Liver (tissue), 9 donors: ENCODE measurements around the gene SOSTDC1. TPM values are rescaled to one million over a fixed set of nuclear protein-coding genes. Genes with fewer than 3 reads are reported as not detected.

ENCODE experiments used
- DNase-seq: peaks from one replicate; pipeline ENCODE4 v3.0.0-alpha.2; 2017; ENCODE audit warnings: low spot score
- H3K27ac ChIP-seq, 2 donors: one replicate each; pipeline ENCODE4 v1.7.0; 2013; ENCODE audit warnings: inconsistent platforms in 2 of 2, low read length in 2 of 2, control low read depth in 1 of 2, low read depth in 1 of 2, mild to moderate bottlenecking in 1 of 2
- H3K27me3 ChIP-seq, 4 donors: one replicate each; pipeline versions ENCODE4 v1.6.1 to v1.7.0; 2013; ENCODE audit warnings: low read length in 3 of 4, inconsistent platforms in 1 of 4, mild to moderate bottlenecking in 1 of 4, moderate library complexity in 1 of 4; ENCODE audit not compliant: control insufficient read depth in 4 of 4, insufficient read depth in 4 of 4
- H3K36me3 ChIP-seq, 4 donors: one replicate each; pipeline versions ENCODE4 v1.6.1 to v1.7.0; 2013; ENCODE audit warnings: low read length in 3 of 4, mild to moderate bottlenecking in 3 of 4, low read depth in 1 of 4, moderate library complexity in 1 of 4; ENCODE audit not compliant: control insufficient read depth in 4 of 4, insufficient read depth in 3 of 4
- H3K4me1 ChIP-seq, 4 donors: one replicate each; pipeline versions ENCODE4 v1.6.1 to v1.7.0; 2013; ENCODE audit warnings: low read length in 3 of 4, mild to moderate bottlenecking in 3 of 4, moderate library complexity in 1 of 4; ENCODE audit not compliant: control insufficient read depth in 4 of 4, insufficient read depth in 4 of 4
- H3K4me3 ChIP-seq, 3 donors: one replicate each; pipeline versions ENCODE4 v1.6.1 to v1.7.0; 2013; ENCODE audit warnings: low read length in 3 of 3, control low read depth in 1 of 3, low read depth in 1 of 3, mild to moderate bottlenecking in 1 of 3
- H3K9ac ChIP-seq, 2 donors: one replicate each; pipeline ENCODE4 v1.7.0; 2013; ENCODE audit warnings: low read length in 2 of 2, mild to moderate bottlenecking in 2 of 2, moderate library complexity in 2 of 2, control low read depth in 1 of 2, low read depth in 1 of 2
- H3K9me3 ChIP-seq, 4 donors: one replicate each; pipeline versions ENCODE4 v1.6.1 to v1.7.0; 2013; ENCODE audit warnings: low read length in 3 of 4; ENCODE audit not compliant: control insufficient read depth in 4 of 4
- ATF3 ChIP-seq: IDR thresholded peaks from 2 replicates; pipeline ENCODE4 v1.6.1; 2016; ENCODE audit warnings: antibody characterized with exemption
- EGR1 ChIP-seq, 2 donors: IDR thresholded peaks; 2 replicates each; pipeline ENCODE4 v1.6.1; 2016 to 2018; ENCODE audit warnings: antibody characterized with exemption in 2 of 2, low read depth in 2 of 2
- FOXA1 ChIP-seq: IDR thresholded peaks from 2 replicates; pipeline ENCODE4 v1.6.1; 2016; ENCODE audit warnings: antibody characterized with exemption
- FOXA2 ChIP-seq: IDR thresholded peaks from 2 replicates; pipeline ENCODE4 v1.6.1; 2016; ENCODE audit warnings: antibody characterized with exemption
- HNF4A ChIP-seq, 2 donors: conservative IDR thresholded peaks; 2 replicates each; pipeline ENCODE4 v1.6.1; 2016; ENCODE audit warnings: antibody characterized with exemption in 2 of 2, mild to moderate bottlenecking in 2 of 2
- HNF4G ChIP-seq: IDR thresholded peaks from 2 replicates; pipeline ENCODE4 v1.6.1; 2016; ENCODE audit warnings: antibody characterized with exemption
- JUND ChIP-seq, 2 donors: IDR thresholded peaks; 2 replicates each; pipeline ENCODE4 v1.6.1; 2016; ENCODE audit warnings: antibody characterized with exemption in 2 of 2
- NR2F2 ChIP-seq: IDR thresholded peaks from 2 replicates; pipeline ENCODE4 v1.6.1; 2016; ENCODE audit warnings: antibody characterized with exemption
- RAD21 ChIP-seq, 2 donors: IDR thresholded peaks; 2 replicates each; pipeline ENCODE4 v1.6.1; 2016; ENCODE audit warnings: antibody characterized with exemption in 2 of 2, mild to moderate bottlenecking in 2 of 2
- RXRA ChIP-seq, 2 donors: IDR thresholded peaks; 2 replicates each; pipeline ENCODE4 v1.6.1; 2017 to 2018; ENCODE audit warnings: antibody characterized with exemption in 2 of 2, mild to moderate bottlenecking in 1 of 2
- SP1 ChIP-seq: IDR thresholded peaks from 2 replicates; pipeline ENCODE4 v1.6.1; 2018; ENCODE audit warnings: antibody characterized with exemption, mild to moderate bottlenecking
- WGBS: extraction: QIAGEN DNeasy Blood & Tissue Kit; methylation state at CpG from one replicate; pipeline ENCODE4 v1.1.7; 2013; 5-methylcytosine and 5-hydroxymethylcytosine counted together
- polyA plus RNA-seq, 2 donors: library from polyadenylated mRNA; stranded (reverse) in 1 of 2; unstranded in 1 of 2; fragments of 200-250 nt in 1 of 2; fragments of >200 nt in 1 of 2; fragmentation: Nextera tagmentation in 1 of 2; extraction: Ambion mirVana in 1 of 2; gene quantifications; one replicate each; pipeline versions ENCODE4 v1.2.1 to v1.2.3, GENCODE V29; 2013 to 2015
- total RNA-seq, 2 donors: library from RNA; depleted of rRNA; stranded (reverse); fragments of >200 nt; gene quantifications; one replicate each; pipeline ENCODE4 v1.2.3, GENCODE V29; 2014
- TF ChIP-seq, protein P1 (sequence below): IDR thresholded peaks from 2 replicates; pipeline ENCODE4 v1.6.1; 2016; ENCODE audit warnings: antibody characterized with exemption, mild to moderate bottlenecking
- TF ChIP-seq, protein P2 (sequence below): fragments of 150-350 bp; IDR thresholded peaks from 2 replicates; pipeline ENCODE4 v1.5.1; 2017; ENCODE audit warnings: improper control_type of control experiment, low read depth, low read length; ENCODE audit not compliant: missing input control
- TF ChIP-seq, protein P3 (sequence below): IDR thresholded peaks from 2 replicates; pipeline ENCODE4 v1.6.1; 2016; ENCODE audit warnings: antibody characterized with exemption
- donor health status: healthy.
- donor health status: healthy.
- donor health status: healthy.
- donor health status: healthy.
- donor health status: healthy.

Gene SOSTDC1
- total and polyA plus RNA-seq, 4 donors = 0.05 to 0.56 (median 0.08) TPM; not detected in 1

GRCh38 chr7:16463520-16463919, 2.0 kb downstream of the SOSTDC1 start (continued):
- TF ChIP-seq ATF3 = no peak
- TF ChIP-seq EGR1 (IDR thresholded peaks at IDR 0.05; ENCODE audit: low read depth in 2 of 2) = no peak

DNA sequence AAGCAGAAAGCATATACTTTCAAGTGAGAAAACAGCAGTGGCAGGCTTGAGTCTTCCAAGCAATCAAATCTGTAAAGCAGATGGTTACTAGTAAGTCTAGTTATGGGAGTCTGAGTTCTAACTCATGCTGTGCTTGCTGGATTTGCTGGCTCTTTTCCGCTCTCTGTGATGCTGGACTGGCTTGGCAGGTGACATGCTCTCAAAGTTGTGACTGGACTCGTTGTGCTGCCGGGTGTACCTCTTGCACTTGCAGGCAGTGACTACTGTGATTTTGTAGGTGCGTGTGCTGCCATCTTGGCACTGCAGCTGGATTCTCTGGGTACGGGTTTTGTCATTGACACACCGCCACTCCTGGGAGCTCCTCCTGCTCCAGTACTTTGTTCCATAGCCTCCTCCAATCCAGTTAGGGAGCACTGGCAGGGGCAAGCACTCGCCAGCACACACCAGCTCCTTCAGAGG, 3.1 kb downstream of the SOSTDC1 start:
- no peaks in the 10 kb centered on the region for H3K4me1 ChIP-seq
- H3K9ac ChIP-seq = no peak overlapping the region
- no peak overlapping the region for H3K27ac ChIP-seq
- no peaks in the 10 kb centered on the region for H3K36me3 ChIP-seq
- WGBS = 96% methylated on average over 7 of the region's 7 CpGs
- no peaks in the 10 kb centered on the region for H3K9me3 ChIP-seq
- no peak for DNase-seq
- no peak overlapping the region for H3K4me3 ChIP-seq
- TF ChIP-seq EGR1 (IDR thresholded peaks at IDR 0.05; ENCODE audit: low read depth in 2 of 2) (no peak), JUND (IDR thresholded peaks at IDR 0.05) (no peak), SP1 (no peak), FOXA2 (no peak), HNF4G (no peak), RAD21 (IDR thresholded peaks at IDR 0.05) (no peak), RXRA (IDR thresholded peaks at IDR 0.05) (no peak), FOXA1 (no peak), HNF4A (conservative IDR thresholded peaks at IDR 0.05) (no peak), NR2F2 (no peak)
- TF ChIP-seq, protein P1, sequence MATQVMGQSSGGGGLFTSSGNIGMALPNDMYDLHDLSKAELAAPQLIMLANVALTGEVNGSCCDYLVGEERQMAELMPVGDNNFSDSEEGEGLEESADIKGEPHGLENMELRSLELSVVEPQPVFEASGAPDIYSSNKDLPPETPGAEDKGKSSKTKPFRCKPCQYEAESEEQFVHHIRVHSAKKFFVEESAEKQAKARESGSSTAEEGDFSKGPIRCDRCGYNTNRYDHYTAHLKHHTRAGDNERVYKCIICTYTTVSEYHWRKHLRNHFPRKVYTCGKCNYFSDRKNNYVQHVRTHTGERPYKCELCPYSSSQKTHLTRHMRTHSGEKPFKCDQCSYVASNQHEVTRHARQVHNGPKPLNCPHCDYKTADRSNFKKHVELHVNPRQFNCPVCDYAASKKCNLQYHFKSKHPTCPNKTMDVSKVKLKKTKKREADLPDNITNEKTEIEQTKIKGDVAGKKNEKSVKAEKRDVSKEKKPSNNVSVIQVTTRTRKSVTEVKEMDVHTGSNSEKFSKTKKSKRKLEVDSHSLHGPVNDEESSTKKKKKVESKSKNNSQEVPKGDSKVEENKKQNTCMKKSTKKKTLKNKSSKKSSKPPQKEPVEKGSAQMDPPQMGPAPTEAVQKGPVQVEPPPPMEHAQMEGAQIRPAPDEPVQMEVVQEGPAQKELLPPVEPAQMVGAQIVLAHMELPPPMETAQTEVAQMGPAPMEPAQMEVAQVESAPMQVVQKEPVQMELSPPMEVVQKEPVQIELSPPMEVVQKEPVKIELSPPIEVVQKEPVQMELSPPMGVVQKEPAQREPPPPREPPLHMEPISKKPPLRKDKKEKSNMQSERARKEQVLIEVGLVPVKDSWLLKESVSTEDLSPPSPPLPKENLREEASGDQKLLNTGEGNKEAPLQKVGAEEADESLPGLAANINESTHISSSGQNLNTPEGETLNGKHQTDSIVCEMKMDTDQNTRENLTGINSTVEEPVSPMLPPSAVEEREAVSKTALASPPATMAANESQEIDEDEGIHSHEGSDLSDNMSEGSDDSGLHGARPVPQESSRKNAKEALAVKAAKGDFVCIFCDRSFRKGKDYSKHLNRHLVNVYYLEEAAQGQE = no peak
- TF ChIP-seq, protein P2, sequence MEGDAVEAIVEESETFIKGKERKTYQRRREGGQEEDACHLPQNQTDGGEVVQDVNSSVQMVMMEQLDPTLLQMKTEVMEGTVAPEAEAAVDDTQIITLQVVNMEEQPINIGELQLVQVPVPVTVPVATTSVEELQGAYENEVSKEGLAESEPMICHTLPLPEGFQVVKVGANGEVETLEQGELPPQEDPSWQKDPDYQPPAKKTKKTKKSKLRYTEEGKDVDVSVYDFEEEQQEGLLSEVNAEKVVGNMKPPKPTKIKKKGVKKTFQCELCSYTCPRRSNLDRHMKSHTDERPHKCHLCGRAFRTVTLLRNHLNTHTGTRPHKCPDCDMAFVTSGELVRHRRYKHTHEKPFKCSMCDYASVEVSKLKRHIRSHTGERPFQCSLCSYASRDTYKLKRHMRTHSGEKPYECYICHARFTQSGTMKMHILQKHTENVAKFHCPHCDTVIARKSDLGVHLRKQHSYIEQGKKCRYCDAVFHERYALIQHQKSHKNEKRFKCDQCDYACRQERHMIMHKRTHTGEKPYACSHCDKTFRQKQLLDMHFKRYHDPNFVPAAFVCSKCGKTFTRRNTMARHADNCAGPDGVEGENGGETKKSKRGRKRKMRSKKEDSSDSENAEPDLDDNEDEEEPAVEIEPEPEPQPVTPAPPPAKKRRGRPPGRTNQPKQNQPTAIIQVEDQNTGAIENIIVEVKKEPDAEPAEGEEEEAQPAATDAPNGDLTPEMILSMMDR = no peak
- TF ChIP-seq, protein P3, sequence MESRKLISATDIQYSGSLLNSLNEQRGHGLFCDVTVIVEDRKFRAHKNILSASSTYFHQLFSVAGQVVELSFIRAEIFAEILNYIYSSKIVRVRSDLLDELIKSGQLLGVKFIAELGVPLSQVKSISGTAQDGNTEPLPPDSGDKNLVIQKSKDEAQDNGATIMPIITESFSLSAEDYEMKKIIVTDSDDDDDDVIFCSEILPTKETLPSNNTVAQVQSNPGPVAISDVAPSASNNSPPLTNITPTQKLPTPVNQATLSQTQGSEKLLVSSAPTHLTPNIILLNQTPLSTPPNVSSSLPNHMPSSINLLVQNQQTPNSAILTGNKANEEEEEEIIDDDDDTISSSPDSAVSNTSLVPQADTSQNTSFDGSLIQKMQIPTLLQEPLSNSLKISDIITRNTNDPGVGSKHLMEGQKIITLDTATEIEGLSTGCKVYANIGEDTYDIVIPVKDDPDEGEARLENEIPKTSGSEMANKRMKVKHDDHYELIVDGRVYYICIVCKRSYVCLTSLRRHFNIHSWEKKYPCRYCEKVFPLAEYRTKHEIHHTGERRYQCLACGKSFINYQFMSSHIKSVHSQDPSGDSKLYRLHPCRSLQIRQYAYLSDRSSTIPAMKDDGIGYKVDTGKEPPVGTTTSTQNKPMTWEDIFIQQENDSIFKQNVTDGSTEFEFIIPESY = no peak
- H3K27me3 ChIP-seq = no peaks in the 10 kb centered on the region
